Dendritic cell treated with granulocyte-macrophage colony-stimulating factor and Interleukin-4, amounts not matched to agents 40 ng/mL and 50 ng/mL, for 4 days (primary cell): ENCODE results near the gene BTBD1.
"Not testable (repeated sequence)": the region's sequence is repeated elsewhere in the genome, so short reads cannot be mapped to it uniquely, and the experiment has no call there.

ENCODE experiments used
- H3K27ac Mint-ChIP-seq: one replicate; pipeline ENCODE4 v1.8.0; 2022; ENCODE audit warnings: mild to moderate bottlenecking, mixed read lengths
- H3K27me3 Mint-ChIP-seq: one replicate; pipeline ENCODE4 v1.8.0; 2022; ENCODE audit warnings: mild to moderate bottlenecking, mixed read lengths
- H3K36me3 Mint-ChIP-seq: one replicate; pipeline ENCODE4 v1.8.0; 2022; ENCODE audit warnings: low read depth, mixed read lengths
- H3K4me1 Mint-ChIP-seq: one replicate; pipeline ENCODE4 v1.8.0; 2022; ENCODE audit warnings: low read depth, mixed read lengths
- H3K4me3 Mint-ChIP-seq: one replicate; pipeline ENCODE4 v1.8.0; 2022; ENCODE audit warnings: mild to moderate bottlenecking, moderate library complexity, mixed read lengths
- H3K9me3 Mint-ChIP-seq: one replicate; pipeline ENCODE4 v1.8.0; 2022; ENCODE audit warnings: mixed read lengths
- intact Hi-C: fragments of 100-400 bp; cut with micrococcal nuclease; formaldehyde crosslinking; loops from one replicate; pipeline ENCODE4 v1.15.0; 2022

Gene BTBD1

DNA sequence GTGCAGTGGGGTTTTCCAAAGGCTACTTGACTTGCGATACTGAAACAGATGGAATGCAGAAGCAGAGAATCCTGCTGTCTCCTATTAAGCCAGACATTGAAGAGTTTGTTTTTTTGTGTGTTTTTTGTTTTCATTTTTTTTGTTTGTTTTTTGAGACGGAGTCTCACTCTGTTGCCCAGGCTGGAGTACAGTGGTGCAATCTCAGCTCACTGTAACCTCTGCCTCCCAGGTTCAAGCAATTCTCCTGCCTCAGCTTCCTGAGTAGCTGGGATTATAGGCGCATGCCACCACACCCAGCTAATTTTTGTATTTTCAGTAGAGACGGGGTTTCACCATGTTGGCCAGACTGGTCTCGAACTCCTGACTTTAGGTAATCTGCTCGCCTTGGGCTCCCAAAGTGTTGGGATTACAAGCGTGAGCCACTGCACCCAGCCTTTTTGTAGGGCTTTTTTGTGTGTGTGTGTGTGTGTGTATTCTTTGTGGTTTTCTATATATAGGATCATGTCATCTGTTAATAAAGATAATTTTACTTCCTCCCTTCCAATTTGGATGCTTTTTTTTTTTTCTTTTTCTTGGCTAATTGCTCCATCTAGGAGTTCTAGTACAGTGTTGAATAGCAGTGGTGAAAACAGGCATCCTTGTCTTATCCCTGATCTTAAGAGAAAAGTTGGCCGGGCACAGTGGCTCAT, 19.0 kb upstream of the BTBD1 start:
- H3K4me1 Mint-ChIP-seq, H3K4me3 Mint-ChIP-seq, H3K9me3 Mint-ChIP-seq, intact Hi-C loops, H3K27me3 Mint-ChIP-seq, H3K27ac Mint-ChIP-seq, H3K36me3 Mint-ChIP-seq: not testable (repeated sequence)

GRCh38 chr15:83085461-83085860, 18.4 kb upstream of the BTBD1 start:
- intact Hi-C loops, H3K36me3 Mint-ChIP-seq, H3K27me3 Mint-ChIP-seq, H3K9me3 Mint-ChIP-seq, H3K4me3 Mint-ChIP-seq, H3K27ac Mint-ChIP-seq, H3K4me1 Mint-ChIP-seq: not testable (repeated sequence)

GRCh38 chr15:83082730-83083386, 15.8 kb upstream of the BTBD1 start:
- Mint-ChIP-seq H3K27ac (no peak overlapping the region), H3K36me3 (no peaks in the 10 kb centered on the region), H3K27me3 (peaks cover 28% of the 10 kb centered on the region), H3K4me3 (no peak overlapping the region), H3K9me3 (no peaks in the 10 kb centered on the region), H3K4me1 (no peaks in the 10 kb centered on the region)
- intact Hi-C loops: no loop called here

- peaks cover 27% of the 10 kb centered on the region for H3K27me3 Mint-ChIP-seq
- no peaks in the 10 kb centered on the region for H3K4me1 Mint-ChIP-seq
- H3K4me3 Mint-ChIP-seq: no peak overlapping the region
- H3K9me3 Mint-ChIP-seq: no peaks in the 10 kb centered on the region
- no peak overlapping the region for H3K27ac Mint-ChIP-seq
- intact Hi-C loops: no loop called here
- H3K36me3 Mint-ChIP-seq: no peaks in the 10 kb centered on the region
These were observed 14.4 kb upstream of the BTBD1 start for GRCh38 chr15:83081256-83082014.

- intact Hi-C loops: no loop called here
- no peaks in the 10 kb centered on the region for H3K4me1 Mint-ChIP-seq
- no peak overlapping the region for H3K4me3 Mint-ChIP-seq
- H3K27ac Mint-ChIP-seq: no peak overlapping the region
- peaks cover 30% of the 10 kb centered on the region for H3K27me3 Mint-ChIP-seq
- H3K9me3 Mint-ChIP-seq: peaks cover 14% of the 10 kb centered on the region
- peaks cover 7% of the 10 kb centered on the region for H3K36me3 Mint-ChIP-seq
These were observed 11.7 kb upstream of the BTBD1 start for GRCh38 chr15:83078712-83079111.

DNA sequence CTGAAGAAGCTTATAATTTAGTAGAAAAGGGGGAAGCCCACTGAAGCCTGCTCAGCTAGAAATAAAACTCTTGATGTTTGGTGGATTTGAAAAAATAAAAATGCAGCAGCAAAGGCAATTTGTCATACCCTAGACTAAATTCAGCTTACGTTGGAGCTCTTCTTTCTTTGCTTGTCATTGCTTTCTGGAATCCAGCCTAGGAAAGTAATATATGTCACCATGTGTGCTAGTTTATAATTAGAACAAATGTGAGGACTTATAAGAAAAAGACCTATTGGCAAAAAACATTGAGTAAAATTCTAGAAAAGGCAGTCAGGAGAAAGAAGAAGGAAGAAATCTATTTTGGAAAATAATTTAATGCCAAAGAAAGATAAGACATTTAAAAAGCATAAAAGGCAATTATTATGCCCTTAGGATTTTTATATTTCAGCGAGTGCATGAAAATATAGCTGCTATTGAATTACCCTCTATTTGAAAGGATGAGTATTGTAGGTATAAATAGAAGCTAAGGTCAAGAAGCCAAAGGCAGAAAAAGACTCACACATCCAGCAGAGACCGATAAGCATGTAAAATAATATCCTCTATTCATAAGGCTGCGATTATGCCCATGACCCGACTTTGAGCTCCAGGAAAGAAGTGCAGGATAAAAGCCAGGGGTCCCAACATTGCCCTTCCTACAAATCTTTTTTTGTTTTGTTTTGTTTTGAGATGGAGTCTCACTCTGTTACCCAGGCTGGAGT, 10.6 kb upstream of the BTBD1 start:
- H3K9me3 Mint-ChIP-seq: peaks cover 20% of the 10 kb centered on the region
- no peaks in the 10 kb centered on the region for H3K4me1 Mint-ChIP-seq
- intact Hi-C loops: no loop called here
- H3K4me3 Mint-ChIP-seq: no peak overlapping the region
- no peak overlapping the region for H3K27ac Mint-ChIP-seq
- peaks cover 12% of the 10 kb centered on the region for H3K36me3 Mint-ChIP-seq
- H3K27me3 Mint-ChIP-seq: peaks cover 30% of the 10 kb centered on the region

DNA sequence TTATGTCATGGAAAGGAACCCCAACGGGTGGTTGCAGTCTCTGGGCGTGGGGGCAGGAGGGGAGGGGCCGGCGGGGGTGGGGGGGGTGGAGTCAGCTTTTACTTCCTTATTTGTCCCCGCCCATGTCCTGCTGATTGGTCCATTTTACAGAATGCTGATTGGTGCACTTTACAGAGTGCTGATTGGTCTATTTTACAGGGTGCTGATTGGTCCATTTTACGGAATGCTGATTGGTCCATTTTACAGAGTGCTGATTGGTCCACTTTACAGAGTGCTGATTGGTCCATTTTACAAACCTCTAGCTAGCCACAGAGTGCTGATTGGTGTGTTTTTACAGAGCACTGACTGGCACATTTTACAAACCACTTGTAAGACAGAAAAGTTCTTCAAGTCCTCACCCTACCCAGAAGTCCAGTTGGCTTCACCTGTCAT, 2.2 kb upstream of the BTBD1 start:
- H3K4me3 Mint-ChIP-seq, H3K27ac Mint-ChIP-seq, intact Hi-C loops, H3K27me3 Mint-ChIP-seq: not testable (repeated sequence)
- Mint-ChIP-seq H3K4me1 (peaks cover 22% of the 10 kb centered on the region), H3K36me3 (peaks cover 28% of the 10 kb centered on the region), H3K9me3 (peaks cover 10% of the 10 kb centered on the region)

GRCh38 chr15:83068054-83068453, 1.0 kb upstream of the BTBD1 start:
- Mint-ChIP-seq H3K27ac (peak overlapping the region; percentile 82), H3K27me3 (peaks cover 3% of the 10 kb centered on the region), H3K36me3 (peaks cover 19% of the 10 kb centered on the region), H3K4me3 (no peak overlapping the region), H3K4me1 (peaks cover 22% of the 10 kb centered on the region), H3K9me3 (no peaks in the 10 kb centered on the region)
- intact Hi-C loops: no loop called here

DNA sequence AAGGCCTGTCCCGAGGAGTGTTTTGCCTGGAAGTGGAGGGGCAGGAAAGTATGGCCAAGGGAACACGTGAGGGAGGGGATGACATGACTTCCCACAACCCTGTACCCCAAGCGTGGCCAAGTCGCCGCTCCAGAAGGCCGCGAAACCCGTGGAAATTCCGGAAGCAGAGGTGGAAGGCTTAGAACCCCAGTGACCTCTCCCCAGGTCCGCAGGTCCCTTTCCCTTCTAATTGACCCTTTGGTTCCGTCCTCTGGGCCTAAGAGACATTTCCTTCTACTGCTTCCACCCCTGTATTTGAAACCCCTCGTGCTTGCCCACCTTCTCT, 548 bp upstream of the BTBD1 start:
- Mint-ChIP-seq H3K4me3 (peak overlapping the region; percentile 82), H3K4me1 (peaks cover 22% of the 10 kb centered on the region), H3K27me3 (peaks cover 3% of the 10 kb centered on the region), H3K36me3 (peaks cover 19% of the 10 kb centered on the region), H3K9me3 (no peaks in the 10 kb centered on the region), H3K27ac (peak overlapping the region; percentile 82)
- intact Hi-C loops: loop anchor here (1.0 to 2.0 kb wide), 2 partner anchors 25 to 55 kb away; no protein-coding TSS in a partner anchor

- peak overlapping the region; percentile 82 for H3K27ac Mint-ChIP-seq
- peaks cover 22% of the 10 kb centered on the region for H3K4me1 Mint-ChIP-seq
- intact Hi-C loops: loop anchor here (1.0 to 2.0 kb wide), 2 partner anchors 42 to 53 kb away; no protein-coding TSS in a partner anchor
- H3K9me3 Mint-ChIP-seq: no peaks in the 10 kb centered on the region
- no peaks in the 10 kb centered on the region for H3K27me3 Mint-ChIP-seq
- H3K36me3 Mint-ChIP-seq: peaks cover 19% of the 10 kb centered on the region
- H3K4me3 Mint-ChIP-seq: peak overlapping the region; percentile 82
These were observed 868 bp downstream of the BTBD1 start for GRCh38 chr15:83066034-83066733.

DNA sequence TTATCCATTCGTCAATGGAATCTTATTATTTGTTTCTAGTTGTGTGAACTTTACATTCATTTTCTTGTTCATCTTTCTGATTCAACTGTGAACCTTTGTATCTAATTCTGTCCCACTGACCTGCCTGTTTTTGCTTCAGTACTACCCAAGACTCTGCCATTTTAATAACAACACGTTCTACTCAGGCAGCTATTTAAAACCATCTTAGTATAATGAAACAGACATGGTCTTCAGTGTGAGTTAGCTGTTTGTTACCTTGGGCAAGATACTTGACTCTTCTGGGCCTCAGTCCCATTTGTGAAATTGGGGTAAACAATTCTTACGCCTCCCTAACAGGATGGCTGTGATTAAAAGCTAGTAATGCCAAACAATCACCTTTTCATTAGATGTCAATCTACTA, 1.6 kb downstream of the BTBD1 start:
- Mint-ChIP-seq H3K27me3 (no peaks in the 10 kb centered on the region), H3K4me1 (peaks cover 22% of the 10 kb centered on the region), H3K27ac (peak overlapping the region; percentile 82), H3K4me3 (peak overlapping the region; percentile 82), H3K9me3 (no peaks in the 10 kb centered on the region), H3K36me3 (peaks cover 19% of the 10 kb centered on the region)
- intact Hi-C loops: no loop called here

DNA sequence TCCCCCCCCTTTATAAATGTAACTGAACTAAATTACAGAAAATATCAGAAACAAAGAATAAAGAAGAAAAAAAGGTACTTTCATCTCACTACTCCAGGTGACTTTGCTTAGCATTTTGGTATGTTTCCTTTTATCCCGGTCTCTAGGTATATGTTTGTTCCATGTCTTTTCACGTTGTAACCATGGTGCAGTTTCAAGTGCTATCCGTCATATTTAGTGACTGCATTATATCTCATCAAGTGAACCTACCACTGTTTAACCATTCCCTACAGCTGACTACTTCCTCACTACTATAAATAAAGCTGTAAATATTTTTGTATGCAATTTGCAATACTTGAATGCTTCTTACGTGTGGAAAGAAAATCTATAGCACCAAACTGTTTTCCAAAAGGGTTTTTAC, 2.2 kb downstream of the BTBD1 start:
- Mint-ChIP-seq H3K9me3 (no peaks in the 10 kb centered on the region), H3K27me3 (no peaks in the 10 kb centered on the region), H3K4me1 (peaks cover 22% of the 10 kb centered on the region), H3K36me3 (peaks cover 19% of the 10 kb centered on the region), H3K4me3 (peak overlapping the region; percentile 82), H3K27ac (no peak overlapping the region)
- intact Hi-C loops: loop anchor here (5.0 kb wide), 1 partner anchor 142 kb away; the partner anchor contains the start of gene HDGFL3

GRCh38 chr15:83063551-83063950, 3.5 kb downstream of the BTBD1 start:
- H3K4me3 Mint-ChIP-seq: no peak overlapping the region
- no peak overlapping the region for H3K27ac Mint-ChIP-seq
- no peaks in the 10 kb centered on the region for H3K27me3 Mint-ChIP-seq
- peaks cover 22% of the 10 kb centered on the region for H3K4me1 Mint-ChIP-seq
- no peaks in the 10 kb centered on the region for H3K9me3 Mint-ChIP-seq
- intact Hi-C loops: loop anchor here (5.0 kb wide), 1 partner anchor 144 kb away; the partner anchor contains the start of gene HDGFL3
- peaks cover 19% of the 10 kb centered on the region for H3K36me3 Mint-ChIP-seq
